DMS114 treated with DMSO at 0.1 percent for 48 hours (cell line): ENCODE data around the gene SET.
"Not testable (repeated sequence)": the region's sequence is repeated elsewhere in the genome, so short reads cannot be mapped to it uniquely, and the experiment has no call there.

Experiments used
- DNase-seq: peaks from one replicate; lab custom pipeline; 2025; ENCODE audit not compliant: unreplicated experiment; lab: John Stamatoyannopoulos, UW

The SET gene

GRCh38 chr9:128685636-128686489 is 3.2 kb upstream of the SET start:
- no peak for DNase-seq

GRCh38 chr9:128687453-128687852 is 1.6 kb upstream of the SET start:
- DNase-seq: no peak

GRCh38 chr9:128689293-128689774 is 312 bp downstream of the SET start:
- DNase-seq: no peak

- DNase-seq: no peak
Observed at GRCh38 chr9:128689820-128690683, 1.0 kb downstream of the SET start.

GRCh38 chr9:128690684-128691034 is 1.6 kb downstream of the SET start:
- no peak for DNase-seq

- not testable (repeated sequence) for DNase-seq
Observed at GRCh38 chr9:128693738-128694137, 4.7 kb downstream of the SET start.

GRCh38 chr9:128694344-128694743 is 5.3 kb downstream of the SET start:
- DNase-seq: no peak

- no peak for DNase-seq
Observed at GRCh38 chr9:128696923-128697707, 8.1 kb downstream of the SET start.

GRCh38 chr9:128699096-128699795 is 10.2 kb downstream of the SET start:
- DNase-seq: not testable (repeated sequence)

- no peak for DNase-seq
Observed at GRCh38 chr9:128701227-128701854, 12.3 kb downstream of the SET start.

GRCh38 chr9:128702445-128702948 is 13.5 kb downstream of the SET start, which contains the start of gene PKN3:
Gene PKN3, plus strand, starts transcription at chr9:128702503. Its CDS starts 413 bp downstream, at chr9:128702916.
- peak; percentile 59 for DNase-seq

GRCh38 chr9:128702949-128703615 is 14.1 kb downstream of the SET start:
- no peak for DNase-seq

- no peak for DNase-seq
Observed at GRCh38 chr9:128703616-128704355, 14.8 kb downstream of the SET start.

- DNase-seq: no peak
Observed at GRCh38 chr9:128704356-128704670, 15.3 kb downstream of the SET start.

GRCh38 chr9:128705051-128705965 is 16.3 kb downstream of the SET start:
- DNase-seq: no peak

GRCh38 chr9:128706045-128706444 is 17.0 kb downstream of the SET start:
- no peak for DNase-seq

- no peak for DNase-seq
Observed at GRCh38 chr9:128706671-128707381, 17.8 kb downstream of the SET start.
